Upper lobe of left lung (tissue), 6 donors: ENCODE measurements around the gene UBASH3A. TPM values are rescaled to one million over a fixed set of nuclear protein-coding genes. Genes with fewer than 3 reads are reported as not detected.

Source experiments
- ATAC-seq, 2 donors: fragments of 200-7000 bp; cut with Tn5 transposase; one replicate each; pipeline ENCODE4 v1.9.1; 2022; ENCODE audit warnings: mild to moderate bottlenecking in 2 of 2, moderate library complexity in 2 of 2; ENCODE audit not compliant: low FRiP score in 2 of 2
- DNase-seq, 2 donors: peaks; one replicate each; pipeline ENCODE4 v3.0.0-alpha.2; 2019 to 2020
- H3K27ac ChIP-seq, 4 donors: fragments of 200-600 bp; sonication (generic); one replicate each; pipeline ENCODE4 v1.5.1; 2016 to 2019
- H3K27me3 ChIP-seq, 4 donors: fragments of 200-600 bp; sonication (generic); one replicate each; pipeline ENCODE4 v1.5.1; 2017 to 2019
- H3K36me3 ChIP-seq, 4 donors: fragments of 200-600 bp; sonication (generic); one replicate each; pipeline ENCODE4 v1.5.1; 2016 to 2019
- H3K4me1 ChIP-seq, 4 donors: fragments of 200-600 bp; sonication (generic); one replicate each; pipeline ENCODE4 v1.5.1; 2018 to 2019
- H3K4me3 ChIP-seq, 4 donors: fragments of 200-600 bp; sonication (generic); one replicate each; pipeline ENCODE4 v1.5.1; 2017 to 2019; ENCODE audit warnings: mild to moderate bottlenecking in 2 of 4, moderate library complexity in 1 of 4
- H3K9me3 ChIP-seq, 4 donors: fragments of 200-600 bp; sonication (generic); one replicate each; pipeline ENCODE4 v1.5.1; 2018 to 2019
- EP300 ChIP-seq, 4 donors: sonication (generic); formaldehyde crosslinking; IDR thresholded peaks; one replicate each; pipeline ENCODE4 v1.5.1; 2017; ENCODE audit warnings: antibody characterized with exemption in 4 of 4, control low read depth in 2 of 4
- POLR2A ChIP-seq, 4 donors: fragments of 450-650 bp; IDR thresholded peaks; one replicate each; pipeline ENCODE4 v1.5.1; 2016 to 2017; ENCODE audit warnings: antibody characterized with exemption in 4 of 4, mild to moderate bottlenecking in 2 of 4
- POLR2AphosphoS5 ChIP-seq, 2 donors: sonication (generic); formaldehyde crosslinking; IDR thresholded peaks; one replicate each; pipeline ENCODE4 v1.5.1; 2017; ENCODE audit warnings: antibody characterized with exemption in 2 of 2
- WGBS, 2 donors: methylation state at CpG; one replicate each; pipeline ENCODE4 v1.1.5; 2017 to 2018; 5-methylcytosine and 5-hydroxymethylcytosine counted together
- total RNA-seq, 6 donors: library from RNA; depleted of rRNA in 4 of 6; stranded (reverse); fragments of >200 nt in 4 of 6; gene quantifications; one replicate each; pipeline versions ENCODE4 v1.1.0 to v1.2.1, GENCODE V29; 2016 to 2021
- TF ChIP-seq, protein P1 (sequence below), 6 experiments: fragments of 450-650 bp in 4 of 6; fragments of 200-600 bp in 2 of 6; sonication (generic) in 2 of 6; IDR thresholded peaks; one replicate each; pipeline ENCODE4 v1.5.1; 2016 to 2019; ENCODE audit warnings: antibody characterized with exemption in 6 of 6
- donor health status: DM: no; HTN: no; CAD: no; lungs with moderate emphysema.
- donor health status: DM: no; HTN: yes; CAD: no; lungs with severe emphysema.

UBASH3A gene
- total RNA-seq, 6 donors from 2014 or later: 1.4 to 7.3 (median 2.9) TPM; not detected in 1

GRCh38 chr21:42373196-42373907, 30.4 kb upstream of the UBASH3A start:
- no peak for ATAC-seq
- no peak for TF ChIP-seq POLR2AphosphoS5 (IDR thresholded peaks at IDR 0.05)
- no peak for TF ChIP-seq EP300 (IDR thresholded peaks at IDR 0.05)
- TF ChIP-seq POLR2A (IDR thresholded peaks at IDR 0.05): no peak
- TF ChIP-seq, protein P1, sequence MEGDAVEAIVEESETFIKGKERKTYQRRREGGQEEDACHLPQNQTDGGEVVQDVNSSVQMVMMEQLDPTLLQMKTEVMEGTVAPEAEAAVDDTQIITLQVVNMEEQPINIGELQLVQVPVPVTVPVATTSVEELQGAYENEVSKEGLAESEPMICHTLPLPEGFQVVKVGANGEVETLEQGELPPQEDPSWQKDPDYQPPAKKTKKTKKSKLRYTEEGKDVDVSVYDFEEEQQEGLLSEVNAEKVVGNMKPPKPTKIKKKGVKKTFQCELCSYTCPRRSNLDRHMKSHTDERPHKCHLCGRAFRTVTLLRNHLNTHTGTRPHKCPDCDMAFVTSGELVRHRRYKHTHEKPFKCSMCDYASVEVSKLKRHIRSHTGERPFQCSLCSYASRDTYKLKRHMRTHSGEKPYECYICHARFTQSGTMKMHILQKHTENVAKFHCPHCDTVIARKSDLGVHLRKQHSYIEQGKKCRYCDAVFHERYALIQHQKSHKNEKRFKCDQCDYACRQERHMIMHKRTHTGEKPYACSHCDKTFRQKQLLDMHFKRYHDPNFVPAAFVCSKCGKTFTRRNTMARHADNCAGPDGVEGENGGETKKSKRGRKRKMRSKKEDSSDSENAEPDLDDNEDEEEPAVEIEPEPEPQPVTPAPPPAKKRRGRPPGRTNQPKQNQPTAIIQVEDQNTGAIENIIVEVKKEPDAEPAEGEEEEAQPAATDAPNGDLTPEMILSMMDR (IDR thresholded peaks at IDR 0.05): no peak
- no peaks in the 10 kb centered on the region for H3K36me3 ChIP-seq
- no peak overlapping the region for H3K4me3 ChIP-seq
- peak in 1 of 2 donors; percentile 47 for DNase-seq
- peaks cover 0 to 3% (median 2%) of the 10 kb centered on the region in 4 donors for H3K4me1 ChIP-seq
- no peaks in the 10 kb centered on the region for H3K27me3 ChIP-seq
- no peak overlapping the region for H3K27ac ChIP-seq
- 71 to 79% methylated on average over 22 to 25 of the region's 25 CpGs for WGBS, 2 donors
- no peaks in the 10 kb centered on the region for H3K9me3 ChIP-seq

DNA sequence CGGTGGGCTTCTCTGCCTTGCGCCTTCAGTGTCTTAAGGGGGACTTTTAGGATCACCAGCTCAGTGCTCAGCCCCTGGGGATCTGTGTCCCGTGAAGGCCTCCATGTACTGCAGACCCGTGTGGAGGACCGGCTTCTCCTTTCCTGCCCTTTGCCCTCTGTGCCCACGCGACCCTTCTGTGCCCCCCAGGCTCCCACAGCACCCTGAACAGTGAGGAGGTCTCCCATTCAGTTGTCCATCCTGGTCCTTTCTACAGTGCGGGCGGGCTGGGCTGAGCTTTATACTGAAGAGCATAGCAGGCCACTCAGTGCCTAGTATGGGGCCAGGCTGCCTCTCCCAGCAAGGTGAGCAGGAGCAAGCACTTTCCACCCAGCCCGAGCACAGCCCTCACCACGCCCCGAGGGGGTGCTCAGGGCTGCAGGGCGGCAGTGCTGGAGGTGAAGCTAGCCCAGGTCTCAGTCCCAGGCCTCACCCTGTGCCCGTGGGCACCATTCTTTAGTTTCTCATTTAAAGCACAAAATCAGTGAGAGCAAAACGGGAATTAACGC, 29.7 kb upstream of the UBASH3A start:
- no peak for ATAC-seq
- 93 to 97% methylated on average over 12 to 16 of the region's 16 CpGs for WGBS, 2 donors
- Histone ChIP-seq H3K4me1 (peaks cover 0 to 3% (median 2%) of the 10 kb centered on the region in 4 donors), H3K9me3 (no peaks in the 10 kb centered on the region), H3K27me3 (no peaks in the 10 kb centered on the region), H3K4me3 (no peak overlapping the region), H3K36me3 (no peaks in the 10 kb centered on the region), H3K27ac (no peak overlapping the region)
- TF ChIP-seq POLR2A (IDR thresholded peaks at IDR 0.05) (no peak), POLR2AphosphoS5 (IDR thresholded peaks at IDR 0.05) (no peak), EP300 (IDR thresholded peaks at IDR 0.05) (no peak)
- TF ChIP-seq, protein P1 (IDR thresholded peaks at IDR 0.05): no peak
- peak in 1 of 2 donors; percentile 46 for DNase-seq

DNA sequence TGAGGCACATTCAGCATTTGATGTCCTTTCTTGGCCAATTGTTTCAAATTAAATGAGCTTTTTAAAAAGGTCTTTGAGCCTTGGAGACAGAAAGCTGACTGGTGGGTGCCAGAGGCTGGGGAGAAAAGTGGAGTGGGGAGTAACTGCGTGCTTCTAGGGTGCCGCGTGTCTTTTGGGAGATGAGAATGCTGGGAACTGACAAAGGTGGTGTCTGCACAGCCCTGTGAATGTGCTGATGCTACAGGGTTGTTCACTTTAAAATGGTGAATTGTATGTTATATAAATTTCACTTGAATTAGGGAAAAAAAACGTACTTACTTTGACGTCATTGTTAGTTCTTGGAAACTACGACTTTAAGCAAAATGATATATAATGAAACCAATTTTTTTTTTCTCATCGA, 29.2 kb upstream of the UBASH3A start:
- DNase-seq (no peak), ATAC-seq (no peak)
- 81 to 91% methylated on average over 7 of the region's 7 CpGs for WGBS, 2 donors
- TF ChIP-seq POLR2A (IDR thresholded peaks at IDR 0.05): no peak
- TF ChIP-seq, protein P1 (IDR thresholded peaks at IDR 0.05): no peak
- TF ChIP-seq EP300 (IDR thresholded peaks at IDR 0.05): no peak
- Histone ChIP-seq H3K27ac (no peak overlapping the region), H3K4me3 (no peak overlapping the region), H3K27me3 (no peaks in the 10 kb centered on the region), H3K9me3 (no peaks in the 10 kb centered on the region), H3K36me3 (no peaks in the 10 kb centered on the region), H3K4me1 (peaks cover 0 to 3% (median 2%) of the 10 kb centered on the region in 4 donors)

- DNase-seq: peak in 1 of 2 donors; percentile 42
- Histone ChIP-seq H3K36me3 (no peaks in the 10 kb centered on the region), H3K27me3 (no peaks in the 10 kb centered on the region), H3K9me3 (no peaks in the 10 kb centered on the region), H3K27ac (no peak overlapping the region), H3K4me1 (peaks cover 0 to 3% (median 2%) of the 10 kb centered on the region in 4 donors), H3K4me3 (no peak overlapping the region)
- ATAC-seq: no peak
- 53 to 57% methylated on average over 23 of the region's 23 CpGs for WGBS, 2 donors
- no peak for TF ChIP-seq EP300 (IDR thresholded peaks at IDR 0.05)
- TF ChIP-seq, protein P1 (IDR thresholded peaks at IDR 0.05): no peak
- no peak for TF ChIP-seq POLR2AphosphoS5 (IDR thresholded peaks at IDR 0.05)
- no peak for TF ChIP-seq POLR2A (IDR thresholded peaks at IDR 0.05)
These were observed 28.7 kb upstream of the UBASH3A start for GRCh38 chr21:42374864-42375499.
